Keratinocyte (primary cell): Measurements from ENCODE around the gene MEGF10. TPM values are rescaled to one million over a fixed set of nuclear protein-coding genes. Genes with fewer than 3 reads are reported as not detected.

Experiments used
- DNase-seq: peaks from one replicate; pipeline ENCODE4 v3.0.0-alpha.2; 2011; ENCODE audit warnings: low read depth, missing footprints, low spot score
- FAIRE-seq: peaks from 2 replicates; lab custom pipeline; 2011; peaks lifted over from hg19 to GRCh38; lab: Jason Lieb, UNC
- H2AFZ ChIP-seq: 2 replicates; pipeline ENCODE4 v1.6.0; 2012; ENCODE audit warnings: low read length, control low read depth, inconsistent platforms; ENCODE audit not compliant: control insufficient read depth
- H3K27ac ChIP-seq: 2 replicates; pipeline ENCODE4 v1.5.1; 2011; ENCODE audit warnings: low read length; ENCODE audit not compliant: control insufficient read depth, insufficient read depth
- H3K27me3 ChIP-seq: 3 replicates; pipeline ENCODE4 v1.6.0; 2011; ENCODE audit warnings: low read length; ENCODE audit not compliant: control insufficient read depth, insufficient read depth; ENCODE audit errors: extremely low read depth
- H3K36me3 ChIP-seq, 2 experiments: 2 replicates in 1 of 2; 3 replicates in 1 of 2; pipeline ENCODE4 v1.5.1; 2011; ENCODE audit warnings: low read length in 2 of 2, mild to moderate bottlenecking in 1 of 2; ENCODE audit not compliant: control insufficient read depth in 2 of 2, insufficient read depth in 2 of 2; ENCODE audit errors: extremely low read depth in 1 of 2
- H3K4me1 ChIP-seq: 3 replicates; pipeline ENCODE4 v1.5.1; 2011; ENCODE audit warnings: low read length; ENCODE audit not compliant: control insufficient read depth, insufficient read depth; ENCODE audit errors: extremely low read depth
- H3K4me2 ChIP-seq: 3 replicates; pipeline ENCODE4 v1.6.0; 2011; ENCODE audit warnings: low read depth, low read length; ENCODE audit not compliant: control insufficient read depth, insufficient read depth; ENCODE audit errors: extremely low read depth
- H3K4me3 ChIP-seq, 3 experiments: fragments of 200-600 bp in 1 of 3; sonication (generic) in 1 of 3; 2 replicates in 2 of 3; 3 replicates in 1 of 3; pipeline ENCODE4 v1.5.1; 2011 to 2016; ENCODE audit warnings: low read length in 3 of 3, mild to moderate bottlenecking in 3 of 3, control low read depth in 2 of 3, inconsistent platforms in 1 of 3, low read depth in 1 of 3, mixed read lengths in 1 of 3, mixed run types in 1 of 3, moderate library complexity in 1 of 3; ENCODE audit not compliant: control insufficient read depth in 2 of 3, insufficient read depth in 2 of 3; ENCODE audit errors: extremely low read depth in 1 of 3
- H3K79me2 ChIP-seq: 2 replicates; pipeline ENCODE4 v1.6.0; 2012; ENCODE audit warnings: low read length; ENCODE audit not compliant: control insufficient read depth, insufficient read depth
- H3K9ac ChIP-seq: 3 replicates; pipeline ENCODE4 v1.6.0; 2011; ENCODE audit warnings: low read length; ENCODE audit not compliant: control insufficient read depth, insufficient read depth; ENCODE audit errors: extremely low read depth
- H3K9me1 ChIP-seq: 3 replicates; pipeline ENCODE4 v1.6.0; 2011; ENCODE audit warnings: low read length; ENCODE audit not compliant: control insufficient read depth, insufficient read depth; ENCODE audit errors: extremely low read depth
- H3K9me3 ChIP-seq: 2 replicates; pipeline ENCODE4 v1.5.1; 2012; ENCODE audit warnings: low read depth, low read length; ENCODE audit not compliant: control insufficient read depth
- H4K20me1 ChIP-seq: 3 replicates; pipeline ENCODE4 v1.6.0; 2011; ENCODE audit warnings: low read length; ENCODE audit not compliant: control insufficient read depth, insufficient read depth; ENCODE audit errors: extremely low read depth
- CTCF ChIP-seq, 3 experiments: IDR thresholded peaks in 1 of 3; conservative IDR thresholded peaks in 1 of 3; optimal IDR thresholded peaks in 1 of 3; 2 replicates in 2 of 3; 3 replicates in 1 of 3; pipeline versions ENCODE3 to v1.5.1; 2011; ENCODE audit warnings: low read length in 3 of 3, mild to moderate bottlenecking in 3 of 3, moderate library complexity in 2 of 3, control low read depth in 1 of 3, inconsistent platforms in 1 of 3; ENCODE audit not compliant: insufficient read depth in 2 of 3; ENCODE audit errors: extremely low read depth in 1 of 3
- EZH2 ChIP-seq: IDR thresholded peaks from one replicate; pipeline ENCODE4 v1.6.1; 2012; ENCODE audit warnings: inconsistent platforms, mild to moderate bottlenecking, low read length, moderate library complexity
- dilution Hi-C: fragments of 300-500 bp; cut with MboI; formaldehyde crosslinking; loops from one replicate; pipeline ENCODE4 v1.7.0; 2020; ENCODE audit warnings: low sequenced_read_pairs; ENCODE audit not compliant: extremely low pct_ligation_motif_present
- polyA plus RNA-seq, 5 experiments: library from polyadenylated mRNA; depleted of rRNA in 3 of 5; stranded (reverse) in 3 of 5; stranded (forward) in 1 of 5; unstranded in 1 of 5; fragments of >200 nt; gene quantifications; 1 replicate in 1 of 5; 2 replicates in 3 of 5; 3 replicates in 1 of 5; pipeline versions ENCODE4 v1.2.1 to v1.2.3, GENCODE V29; 2011 to 2012; ENCODE audit warnings: missing spikeins in 2 of 5, low read depth in 1 of 5, low replicate concordance in 1 of 5

MEGF10 gene
- polyA plus RNA-seq, 1 donor (not counting 4 experiments of a cell fraction or from before 2014, with no cell fraction given) = not detected

DNA sequence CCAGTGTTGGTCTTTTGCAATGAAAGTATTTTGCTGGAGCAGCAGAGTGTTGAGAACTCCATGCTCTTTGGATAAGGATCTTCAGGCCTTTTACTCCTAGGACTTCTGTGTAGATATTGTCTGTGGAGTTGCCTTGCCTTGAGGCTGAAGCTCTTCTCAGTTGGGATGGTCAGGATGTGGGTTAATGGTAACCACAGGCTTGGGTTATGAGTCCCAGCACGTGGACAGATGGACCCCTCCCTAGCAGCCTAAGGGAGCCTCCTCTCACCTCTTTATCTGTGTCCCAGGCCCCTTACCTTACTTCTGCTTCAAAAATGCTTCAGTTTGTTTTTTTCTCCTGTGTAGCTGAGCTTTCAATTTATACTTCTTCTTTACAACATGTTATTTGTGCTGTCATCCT lies 109.9 kb downstream of the MEGF10 start:
- H2AFZ ChIP-seq = no peak overlapping the region
- no peak overlapping the region for H3K4me2 ChIP-seq
- dilution Hi-C loops = no loop called here
- no peak for DNase-seq
- no peak overlapping the region for H3K4me3 ChIP-seq
- H3K9me1 ChIP-seq = no peaks in the 10 kb centered on the region
- no peaks in the 10 kb centered on the region for H4K20me1 ChIP-seq
- H3K27me3 ChIP-seq = no peaks in the 10 kb centered on the region
- no peak for TF ChIP-seq CTCF (optimal IDR thresholded peaks at IDR 0.05 in 1 of 3, IDR thresholded peaks at IDR 0.05 in 1 of 3, conservative IDR thresholded peaks at IDR 0.05 in 1 of 3; ENCODE audit: extremely low read depth in 1 of 3, insufficient read depth in 2 of 3, low read length in 3 of 3)
- no peak for TF ChIP-seq EZH2
- H3K79me2 ChIP-seq = no peaks in the 10 kb centered on the region
- H3K9me3 ChIP-seq = no peaks in the 10 kb centered on the region
- no peak overlapping the region for H3K27ac ChIP-seq
- FAIRE-seq = no peak
- no peak overlapping the region for H3K9ac ChIP-seq
- H3K4me1 ChIP-seq = no peaks in the 10 kb centered on the region
- H3K36me3 ChIP-seq = no peaks in the 10 kb centered on the region

- no peaks in the 10 kb centered on the region for H3K9me1 ChIP-seq
- H4K20me1 ChIP-seq = no peaks in the 10 kb centered on the region
- H3K4me1 ChIP-seq = no peaks in the 10 kb centered on the region
- H3K79me2 ChIP-seq = no peaks in the 10 kb centered on the region
- no peak overlapping the region for H3K4me3 ChIP-seq
- no peaks in the 10 kb centered on the region for H3K27me3 ChIP-seq
- DNase-seq (no peak), FAIRE-seq (no peak)
- TF ChIP-seq CTCF (optimal IDR thresholded peaks at IDR 0.05 in 1 of 3, IDR thresholded peaks at IDR 0.05 in 1 of 3, conservative IDR thresholded peaks at IDR 0.05 in 1 of 3; ENCODE audit: extremely low read depth in 1 of 3, insufficient read depth in 2 of 3, low read length in 3 of 3) (no peak), EZH2 (no peak)
- no peak overlapping the region for H3K9ac ChIP-seq
- H3K4me2 ChIP-seq = no peak overlapping the region
- dilution Hi-C loops = no loop called here
- H3K27ac ChIP-seq = no peak overlapping the region
- no peaks in the 10 kb centered on the region for H3K36me3 ChIP-seq
- no peak overlapping the region for H2AFZ ChIP-seq
- H3K9me3 ChIP-seq = no peaks in the 10 kb centered on the region
These were observed 110.5 kb downstream of the MEGF10 start for GRCh38 chr5:127400946-127401670.
